HepG2 (cell line): ENCODE results near the gene VAMP5. TPM values are rescaled to one million over a fixed set of nuclear protein-coding genes. Genes with fewer than 3 reads are reported as not detected.

Experiments used
- BORCS8-MEF2B ChIP-seq: sonication (generic); formaldehyde crosslinking; IDR thresholded peaks from 2 replicates; pipeline ENCODE4 v1.8.0; 2022; ENCODE audit warnings: mild to moderate bottlenecking, missing genetic modification reagents
- CCDC6 ChIP-seq: sonication (generic); formaldehyde crosslinking; IDR thresholded peaks from 2 replicates; pipeline ENCODE4 v1.8.1; 2022; ENCODE audit warnings: mild to moderate bottlenecking, missing genetic modification reagents, moderate library complexity
- HCFC1 ChIP-seq: fragments of 150-350 bp; IDR thresholded peaks from 2 replicates; pipeline ENCODE4 v1.6.1; 2014; ENCODE audit warnings: low read depth, low read length
- IRF9 ChIP-seq: sonication (generic); formaldehyde crosslinking; IDR thresholded peaks from 2 replicates; pipeline ENCODE4 v1.8.0; 2022; ENCODE audit warnings: missing genetic modification reagents, mild to moderate bottlenecking, borderline replicate concordance
- ISX ChIP-seq: sonication (generic); formaldehyde crosslinking; conservative IDR thresholded peaks from 2 replicates; pipeline ENCODE4 v1.5.0; 2020; ENCODE audit warnings: missing genetic modification reagents
- KDM2A ChIP-seq: sonication (generic); formaldehyde crosslinking; IDR thresholded peaks from 2 replicates; pipeline ENCODE4 v1.4.0; 2020; ENCODE audit warnings: low read depth, missing genetic modification reagents, borderline replicate concordance
- KLF12 ChIP-seq: sonication (generic); formaldehyde crosslinking; IDR thresholded peaks from 2 replicates; pipeline ENCODE4 v1.4.0; 2020; ENCODE audit warnings: missing genetic modification reagents, borderline replicate concordance
- PAXIP1 ChIP-seq: sonication (generic); formaldehyde crosslinking; conservative IDR thresholded peaks from 2 replicates; pipeline ENCODE4 v1.4.0; 2020; ENCODE audit warnings: mild to moderate bottlenecking, missing genetic modification reagents, moderate library complexity
- PHB2 ChIP-seq: fragments of 450-650 bp; IDR thresholded peaks from 2 replicates; pipeline ENCODE4 v1.6.1; 2018; ENCODE audit not compliant: partially characterized antibody
- RBM22 ChIP-seq: fragments of 200-400 bp; formaldehyde crosslinking; optimal IDR thresholded peaks from 2 replicates; pipeline ENCODE3; 2017; ENCODE audit warnings: mild to moderate bottlenecking, low read length, moderate library complexity
- RFX3 ChIP-seq: IDR thresholded peaks from 2 replicates; pipeline ENCODE4 v1.6.1; 2016; ENCODE audit warnings: missing biosample characterization, missing genetic modification reagents
- SNAI1 ChIP-seq: sonication (generic); formaldehyde crosslinking; IDR thresholded peaks from 2 replicates; pipeline ENCODE4 v1.5.0; 2020; ENCODE audit warnings: mild to moderate bottlenecking, missing genetic modification reagents, borderline replicate concordance
- ZNF232 ChIP-seq: sonication (generic); formaldehyde crosslinking; IDR thresholded peaks from 2 replicates; pipeline ENCODE4 v1.4.0; 2020; ENCODE audit warnings: missing genetic modification reagents, borderline replicate concordance
- ZNF280D ChIP-seq: sonication (generic); formaldehyde crosslinking; IDR thresholded peaks from 2 replicates; pipeline ENCODE4 v1.5.1; 2020; ENCODE audit warnings: mild to moderate bottlenecking, missing genetic modification reagents
- ZNF383 ChIP-seq: sonication (generic); formaldehyde crosslinking; IDR thresholded peaks from 2 replicates; pipeline ENCODE4 v1.4.0; 2020; ENCODE audit warnings: missing genetic modification reagents, mild to moderate bottlenecking, borderline replicate concordance
- ZNF468 ChIP-seq: sonication (generic); formaldehyde crosslinking; IDR thresholded peaks from 2 replicates; pipeline ENCODE4 v1.8.0; 2022; ENCODE audit warnings: mild to moderate bottlenecking, moderate library complexity, missing genetic modification reagents
- ZNF501 ChIP-seq: sonication (generic); formaldehyde crosslinking; IDR thresholded peaks from 2 replicates; pipeline ENCODE4 v1.5.1; 2020; ENCODE audit warnings: mild to moderate bottlenecking, moderate library complexity, missing genetic modification reagents
- ZNF878 ChIP-seq: sonication (generic); formaldehyde crosslinking; IDR thresholded peaks from 2 replicates; pipeline ENCODE4 v1.8.1; 2023; ENCODE audit warnings: mild to moderate bottlenecking, missing genetic modification reagents, moderate library complexity
- polyA plus RNA-seq, 8 experiments: library from polyadenylated mRNA; depleted of rRNA in 3 of 8; stranded (reverse) in 7 of 8; unstranded in 1 of 8; fragments of >200 nt; fragmentation: Illumina TruSeq in 4 of 8; extraction: Trizol in 4 of 8; gene quantifications; 2 replicates each; pipeline versions ENCODE4 v1.2.1 to v1.2.3, GENCODE V29; 2011 to 2016; ENCODE audit warnings: low read depth in 4 of 8, missing spikeins in 1 of 8, mixed read lengths in 1 of 8; ENCODE audit not compliant: insufficient read depth in 1 of 8
- total RNA-seq, 5 experiments: library from RNA; depleted of rRNA; stranded (reverse); fragments of >200 nt; fragmentation: Illumina TruSeq; extraction: Trizol; gene quantifications; 2 replicates each; pipeline ENCODE4 v1.2.3, GENCODE V29; 2016; ENCODE audit warnings: low read depth in 1 of 5
- TF ChIP-seq, protein P1 (sequence below): IDR thresholded peaks from 2 replicates; pipeline ENCODE4 v1.6.1; 2018; ENCODE audit warnings: missing genetic modification reagents, mild to moderate bottlenecking, missing compliant biosample characterization

The VAMP5 gene
- total and polyA plus RNA-seq, 2 of the 13 experiments (the other 11 are each of a cell fraction or from before 2014, with no cell fraction given) = 7.2 to 56.7 TPM

DNA sequence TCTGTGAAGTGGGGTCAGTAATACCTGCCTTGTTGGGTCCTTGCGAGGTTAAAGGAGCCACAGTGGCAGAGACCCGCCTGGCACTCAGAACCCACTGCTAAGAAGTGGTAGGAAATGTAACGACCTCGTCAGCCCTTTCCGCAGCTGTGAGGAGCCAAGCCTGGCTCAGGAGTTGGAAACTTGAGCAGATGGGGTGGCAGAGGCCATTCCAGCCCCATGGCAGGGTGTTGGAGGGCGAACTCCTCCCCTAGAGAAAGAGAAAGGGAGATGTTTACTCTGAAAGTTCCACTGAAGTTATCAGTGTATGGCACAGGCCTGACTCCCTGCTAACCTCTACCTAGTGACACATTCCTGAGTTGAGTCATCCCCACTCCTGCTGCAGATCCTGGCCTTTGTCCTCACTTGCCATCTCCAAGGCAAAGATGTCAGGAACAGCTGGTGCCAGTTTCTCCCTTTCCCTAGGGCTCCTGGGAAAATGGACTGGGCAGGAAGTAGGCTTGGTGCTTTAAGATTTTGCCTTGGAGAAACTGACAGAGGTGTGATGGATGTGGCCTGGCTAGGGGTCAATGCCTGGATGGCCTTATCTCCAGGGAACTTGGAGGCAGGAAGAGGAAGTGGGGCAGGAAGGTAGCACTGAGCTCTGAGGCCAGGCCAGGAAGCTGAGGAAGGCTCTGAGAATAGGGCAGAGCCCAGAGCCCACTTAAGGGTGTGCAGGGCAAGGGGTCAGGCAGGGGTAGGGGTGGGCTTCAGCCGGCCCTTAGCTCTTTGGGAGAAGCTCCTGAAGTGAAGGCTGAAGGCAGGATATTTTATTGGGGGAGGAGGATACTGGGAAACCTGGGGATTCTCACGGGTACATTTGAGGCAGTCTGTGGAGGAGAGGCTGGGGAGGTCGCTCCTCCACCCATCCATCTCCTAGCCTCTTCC, 888 bp downstream of the VAMP5 start (continued):
- TF ChIP-seq PAXIP1 (CRISPR knock-in tag) = peak; percentile 82
- TF ChIP-seq HCFC1 = peak; percentile 26; the same call in 1 of the 2 replicates
- TF ChIP-seq, protein P1, sequence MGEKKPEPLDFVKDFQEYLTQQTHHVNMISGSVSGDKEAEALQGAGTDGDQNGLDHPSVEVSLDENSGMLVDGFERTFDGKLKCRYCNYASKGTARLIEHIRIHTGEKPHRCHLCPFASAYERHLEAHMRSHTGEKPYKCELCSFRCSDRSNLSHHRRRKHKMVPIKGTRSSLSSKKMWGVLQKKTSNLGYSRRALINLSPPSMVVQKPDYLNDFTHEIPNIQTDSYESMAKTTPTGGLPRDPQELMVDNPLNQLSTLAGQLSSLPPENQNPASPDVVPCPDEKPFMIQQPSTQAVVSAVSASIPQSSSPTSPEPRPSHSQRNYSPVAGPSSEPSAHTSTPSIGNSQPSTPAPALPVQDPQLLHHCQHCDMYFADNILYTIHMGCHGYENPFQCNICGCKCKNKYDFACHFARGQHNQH (CRISPR knock-in tag) = peak; percentile 42; the same call in 1 of the 2 replicates
- TF ChIP-seq BORCS8-MEF2B (CRISPR knock-in tag) = peak; percentile 86
- peak; percentile 41; the same call in 1 of the 2 replicates for TF ChIP-seq KDM2A (CRISPR knock-in tag)
- TF ChIP-seq ZNF280D (CRISPR knock-in tag) = peak; percentile 76
- peak; percentile 95; the same call in 1 of the 2 replicates for TF ChIP-seq ZNF383 (CRISPR knock-in tag)
- peak; percentile 47; the same call in 1 of the 2 replicates for TF ChIP-seq ZNF501 (CRISPR knock-in tag)
- TF ChIP-seq PHB2 = no peak
- TF ChIP-seq ZNF878 (CRISPR knock-in tag) = peak; percentile 46; the same call in 1 of the 2 replicates
- no peak; the same call in 1 of the 2 replicates for TF ChIP-seq ISX (CRISPR knock-in tag)
- peak; percentile 12 for TF ChIP-seq RBM22
- no peak for TF ChIP-seq ZNF468 (CRISPR knock-in tag)
- TF ChIP-seq SNAI1 (CRISPR knock-in tag) = 0 out of 2 replicates have a peak, but pooled peaks have one; percentile 34
- TF ChIP-seq ZNF232 (CRISPR knock-in tag) = peak; percentile 78
- TF ChIP-seq CCDC6 (CRISPR knock-in tag) = peak; percentile 29
- TF ChIP-seq IRF9 (CRISPR knock-in tag) = peak; percentile 74; the same call in 1 of the 2 replicates
- 0 out of 2 replicates have a peak, but pooled peaks have one; percentile 38 for TF ChIP-seq KLF12
- TF ChIP-seq RFX3 (CRISPR knock-in tag) = peak; percentile 40
